Non-pigmented ciliary epithelial cell (primary cell): Measurements from ENCODE around the gene CYP3A4.
"Not testable (repeated sequence)": the region's sequence is repeated elsewhere in the genome, so short reads cannot be mapped to it uniquely, and the experiment has no call there.

Experiments used
- DNase-seq: peaks from one replicate; pipeline ENCODE4 v3.0.0-alpha.2; 2010; ENCODE audit warnings: low read depth

The CYP3A4 gene

GRCh38 chr7:99723201-99723600 lies 60.8 kb downstream of the CYP3A4 start:
- not testable (repeated sequence) for DNase-seq

GRCh38 chr7:99720800-99721595 lies 63.0 kb downstream of the CYP3A4 start:
- DNase-seq: no peak

- no peak for DNase-seq
These were observed 63.8 kb downstream of the CYP3A4 start for GRCh38 chr7:99719996-99720769.

- DNase-seq: no peak
These were observed 69.9 kb downstream of the CYP3A4 start for GRCh38 chr7:99713995-99714570.

- DNase-seq: no peak
These were observed 74.0 kb downstream of the CYP3A4 start for GRCh38 chr7:99709838-99710578.

GRCh38 chr7:99709260-99709659 lies 74.7 kb downstream of the CYP3A4 start:
- DNase-seq: no peak

GRCh38 chr7:99707096-99707495 lies 76.9 kb downstream of the CYP3A4 start:
- DNase-seq: no peak
